Aorta (tissue), 5 donors: ENCODE data around the gene CERK. TPM values are rescaled to one million over a fixed set of nuclear protein-coding genes. Genes with fewer than 3 reads are reported as not detected.
A peak's percentile ranks its signal among the peaks of the same experiment; 100 is the strongest.

Experiments used
- ATAC-seq: fragments of 200-7000 bp; cut with Tn5 transposase; one replicate; pipeline ENCODE4 v1.9.1; 2022; ENCODE audit warnings: moderate library complexity; ENCODE audit not compliant: low FRiP score
- DNase-seq, 2 donors: peaks; one replicate each; pipeline ENCODE4 v3.0.0-alpha.2; 2020
- H3K27ac ChIP-seq, 2 donors: one replicate each; pipeline ENCODE4 v1.5.1; 2013; ENCODE audit warnings: low read length in 2 of 2, mild to moderate bottlenecking in 2 of 2, moderate library complexity in 2 of 2, control low read depth in 1 of 2, inconsistent platforms in 1 of 2, low read depth in 1 of 2
- H3K27me3 ChIP-seq, 2 donors: one replicate each; pipeline ENCODE4 v1.6.1; 2013; ENCODE audit warnings: control low read depth in 1 of 2, low read length in 1 of 2, mild to moderate bottlenecking in 1 of 2, moderate library complexity in 1 of 2; ENCODE audit not compliant: insufficient read depth in 2 of 2, control insufficient read depth in 1 of 2
- H3K36me3 ChIP-seq, 2 donors: one replicate each; pipeline ENCODE4 v1.6.1; 2013; ENCODE audit warnings: control low read depth in 1 of 2, low read length in 1 of 2, mild to moderate bottlenecking in 1 of 2; ENCODE audit not compliant: insufficient read depth in 2 of 2, control insufficient read depth in 1 of 2
- H3K4me1 ChIP-seq, 2 donors: one replicate each; pipeline ENCODE4 v1.6.1; 2013; ENCODE audit warnings: low read length in 2 of 2, control low read depth in 1 of 2, mild to moderate bottlenecking in 1 of 2, moderate library complexity in 1 of 2; ENCODE audit not compliant: insufficient read depth in 2 of 2, control insufficient read depth in 1 of 2
- H3K4me3 ChIP-seq, 2 donors: one replicate each; pipeline ENCODE4 v1.5.1; 2013; ENCODE audit warnings: low read length in 2 of 2, control low read depth in 1 of 2, mild to moderate bottlenecking in 1 of 2
- H3K9me3 ChIP-seq: one replicate; pipeline ENCODE4 v1.6.1; 2013; ENCODE audit warnings: mild to moderate bottlenecking, low read length; ENCODE audit not compliant: control insufficient read depth
- WGBS, 2 donors: extraction: QIAGEN DNeasy Blood & Tissue Kit; methylation state at CpG; one replicate each; pipeline ENCODE4 v1.1.7; 2013; 5-methylcytosine and 5-hydroxymethylcytosine counted together
- intact Hi-C, 2 donors: fragments of 100-400 bp; cut with DNase I; formaldehyde crosslinking; loops; one replicate each; pipeline versions ENCODE4 v1.14.2 to v1.15.0; 2022
- polyA plus RNA-seq, 2 donors: library from polyadenylated mRNA; stranded (reverse); fragments of 200-250 nt; gene quantifications; one replicate each; pipeline ENCODE4 v1.2.3, GENCODE V29; 2013
- total RNA-seq, 2 donors: library from RNA; stranded (reverse); fragmentation: NEBNext Ultra II Directional; extraction: Animal tissue kit (Norgen Biotek cat#: 25700); gene quantifications; one replicate each; pipeline ENCODE4 v1.2.1, GENCODE V29; 2021
- donor health status: healthy with polysubstance abuse.
- donor health status: Bipolar disorder and iron deficiency.
- donor health status: DM: no; HTN: no; CAD: no.
- donor health status: DM: no; HTN: no; CAD: no.
- donor health status: DM: yes; HTN: yes; CAD: no.

CERK gene
- total and polyA plus RNA-seq, 4 donors: 20.6 to 41.6 (median 35.9) TPM

DNA sequence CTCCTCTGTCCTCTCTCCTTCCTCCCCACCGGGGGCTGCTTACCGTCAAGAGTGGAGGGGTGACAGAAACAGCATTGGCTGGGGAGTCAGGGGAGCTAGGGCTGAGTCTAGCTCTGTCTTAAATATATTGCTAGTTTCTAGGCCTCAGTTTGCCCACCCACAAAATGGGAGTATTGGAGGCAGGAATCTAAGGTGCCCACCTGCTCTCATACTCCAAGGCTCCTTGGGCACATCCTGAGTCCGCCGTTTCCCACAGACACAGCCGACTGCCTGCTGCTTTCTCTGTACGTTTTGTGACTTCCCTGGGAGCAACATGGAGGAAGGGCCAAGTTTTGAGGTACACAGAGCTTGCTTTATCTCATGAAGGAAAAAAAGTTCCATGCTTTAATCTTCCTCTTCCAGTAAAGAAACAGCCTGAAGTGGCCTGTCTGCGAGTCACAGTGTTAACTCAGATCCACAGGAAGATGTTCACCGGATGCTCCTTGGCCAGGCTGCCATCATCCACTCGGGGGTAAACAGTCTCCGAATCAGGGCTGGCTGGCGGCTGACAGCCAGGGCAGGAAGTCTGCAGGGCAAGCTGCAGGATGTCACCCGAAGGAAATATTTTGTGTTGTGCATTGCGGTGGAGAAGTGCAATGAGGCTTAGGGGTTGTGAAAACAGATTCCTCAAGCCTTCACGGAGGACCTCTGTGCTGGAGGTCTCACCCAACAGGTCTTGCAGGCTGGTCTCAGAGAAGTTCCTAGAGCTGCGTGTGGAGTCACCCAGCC, 11.0 kb upstream of the CERK start:
- H3K27ac ChIP-seq: no peak overlapping the region
- no peak for ATAC-seq
- DNase-seq: peak in 1 of 2 donors; percentile 64
- no peaks in the 10 kb centered on the region for H3K36me3 ChIP-seq
- H3K4me3 ChIP-seq: no peak overlapping the region
- intact Hi-C loops: no loop called here
- no peaks in the 10 kb centered on the region for H3K9me3 ChIP-seq
- WGBS, 2 donors: 48 to 51% methylated on average over 14 to 15 of the region's 15 CpGs
- H3K27me3 ChIP-seq: no peaks in the 10 kb centered on the region
- peaks cover 0 to 3% of the 10 kb centered on the region in 2 donors for H3K4me1 ChIP-seq

DNA sequence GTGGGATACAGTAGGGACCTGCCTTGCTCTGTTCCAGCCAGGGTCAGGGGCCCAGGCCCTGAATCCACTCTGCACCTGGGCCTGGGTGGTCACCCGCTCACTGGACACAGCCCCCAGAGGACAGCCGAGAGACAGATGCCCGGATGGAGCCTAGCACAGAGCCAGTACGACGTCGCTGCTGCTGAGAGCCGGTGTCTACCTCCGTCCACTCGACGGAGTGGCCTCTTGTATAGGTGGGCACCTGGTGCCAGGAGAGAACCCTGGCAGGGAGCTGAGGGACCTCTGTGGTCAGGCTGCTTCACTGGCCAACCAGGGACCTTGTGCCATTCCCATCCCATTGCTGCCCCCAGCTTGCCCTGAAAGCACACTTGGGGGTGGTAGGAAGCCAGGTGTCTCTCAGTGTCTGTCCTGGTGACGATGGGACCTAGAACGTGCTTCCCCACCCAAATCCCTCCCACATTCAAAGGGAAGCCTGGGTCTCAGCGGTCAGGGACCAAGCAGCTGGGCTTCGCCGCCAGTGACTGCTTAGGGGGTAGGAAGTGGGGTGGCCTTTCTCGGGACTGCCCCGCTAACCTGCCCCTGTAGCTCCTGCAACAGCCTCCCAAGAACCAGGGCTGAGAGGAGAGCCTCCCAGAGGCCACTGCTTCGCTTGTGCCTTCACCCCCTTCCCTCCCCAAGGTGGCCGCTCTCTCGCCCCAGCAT, 10.3 kb upstream of the CERK start:
- no peak overlapping the region for H3K4me3 ChIP-seq
- DNase-seq (peak in 1 of 2 donors; percentile 39), ATAC-seq (no peak)
- H3K27ac ChIP-seq: no peak overlapping the region
- no peaks in the 10 kb centered on the region for H3K36me3 ChIP-seq
- H3K4me1 ChIP-seq: no peaks in the 10 kb centered on the region
- H3K9me3 ChIP-seq: no peaks in the 10 kb centered on the region
- intact Hi-C loops: no loop called here
- H3K27me3 ChIP-seq: no peaks in the 10 kb centered on the region
- 90 to 91% methylated on average over 20 of the region's 20 CpGs for WGBS, 2 donors

DNA sequence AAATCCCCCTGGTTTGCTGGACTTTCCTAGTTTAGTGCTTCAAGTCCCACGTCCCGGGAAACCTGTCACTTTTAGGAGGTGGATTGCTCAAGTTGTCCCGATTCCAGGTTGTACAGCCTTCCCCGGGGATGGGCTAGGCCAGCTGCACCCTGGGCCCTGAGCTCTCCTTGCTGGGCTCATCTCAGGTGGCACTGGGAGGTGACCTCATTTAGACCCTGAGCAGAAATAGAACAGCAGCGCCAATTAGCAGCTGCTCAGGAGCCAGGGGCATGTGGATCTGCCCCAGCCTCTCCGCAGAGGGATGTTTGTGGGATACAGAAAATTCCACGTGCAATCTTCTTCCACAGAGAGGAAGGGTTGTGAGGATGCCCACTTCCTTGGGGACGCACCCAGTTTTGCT, 9.6 kb upstream of the CERK start:
- H3K36me3 ChIP-seq: no peaks in the 10 kb centered on the region
- no peak overlapping the region for H3K4me3 ChIP-seq
- H3K27me3 ChIP-seq: no peaks in the 10 kb centered on the region
- intact Hi-C loops: no loop called here
- WGBS, 2 donors: 73% methylated on average over 8 of the region's 8 CpGs
- no peak overlapping the region for H3K27ac ChIP-seq
- H3K9me3 ChIP-seq: no peaks in the 10 kb centered on the region
- no peaks in the 10 kb centered on the region for H3K4me1 ChIP-seq
- DNase-seq (no peak), ATAC-seq (no peak)

DNA sequence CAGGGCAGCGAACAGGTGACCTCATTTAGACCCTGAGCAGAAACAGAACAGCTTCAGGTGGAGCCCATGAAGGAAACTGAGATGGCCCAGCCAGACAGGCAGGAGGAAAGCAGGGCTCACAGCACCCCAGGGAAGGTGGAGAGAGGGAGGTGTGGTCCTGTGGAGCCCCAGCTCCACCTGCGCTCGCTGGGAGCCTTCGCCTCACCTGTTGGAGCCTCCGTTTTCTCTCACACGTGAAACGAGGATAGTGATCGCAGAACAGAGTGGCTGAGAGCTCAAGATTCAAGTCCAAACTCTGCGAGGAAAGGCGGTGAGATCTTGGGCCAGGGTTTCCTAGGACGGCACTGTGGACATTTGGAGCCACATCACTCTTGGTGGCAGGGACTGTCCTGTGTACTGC, 8.6 kb upstream of the CERK start:
- no peak overlapping the region for H3K4me3 ChIP-seq
- H3K27ac ChIP-seq: no peak overlapping the region
- no peaks in the 10 kb centered on the region for H3K4me1 ChIP-seq
- intact Hi-C loops: no loop called here
- WGBS, 2 donors: 76 to 78% methylated on average over 11 of the region's 11 CpGs
- DNase-seq: peak in 1 of 2 donors; percentile 34
- H3K9me3 ChIP-seq: no peaks in the 10 kb centered on the region
- no peaks in the 10 kb centered on the region for H3K27me3 ChIP-seq
- H3K36me3 ChIP-seq: no peaks in the 10 kb centered on the region
- ATAC-seq: no peak

DNA sequence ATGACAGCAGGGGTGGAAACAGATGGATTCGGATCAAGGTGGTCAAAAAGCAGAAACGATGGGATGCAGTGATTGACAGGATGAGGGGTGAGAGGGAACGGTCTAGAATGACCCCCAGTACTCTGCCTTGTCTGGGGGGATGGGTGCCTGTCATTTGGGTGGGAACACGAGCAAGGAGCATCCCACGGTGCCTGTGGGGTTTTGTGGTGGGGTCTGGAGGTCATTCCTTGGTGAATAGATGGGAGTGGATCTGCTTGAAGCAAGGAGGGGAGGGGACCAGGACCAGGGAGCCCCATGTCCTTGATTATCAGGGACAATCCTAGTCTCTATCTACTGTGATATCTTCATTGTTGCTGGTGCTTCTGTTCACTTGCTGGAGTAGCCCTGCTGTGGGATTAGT, 8.1 kb upstream of the CERK start:
- 66 to 69% methylated on average over 5 of the region's 5 CpGs for WGBS, 2 donors
- Histone ChIP-seq H3K4me3 (no peak overlapping the region), H3K9me3 (no peaks in the 10 kb centered on the region), H3K27ac (no peak overlapping the region), H3K36me3 (no peaks in the 10 kb centered on the region), H3K4me1 (no peaks in the 10 kb centered on the region), H3K27me3 (no peaks in the 10 kb centered on the region)
- DNase-seq (no peak), ATAC-seq (no peak)
- intact Hi-C loops: no loop called here

DNA sequence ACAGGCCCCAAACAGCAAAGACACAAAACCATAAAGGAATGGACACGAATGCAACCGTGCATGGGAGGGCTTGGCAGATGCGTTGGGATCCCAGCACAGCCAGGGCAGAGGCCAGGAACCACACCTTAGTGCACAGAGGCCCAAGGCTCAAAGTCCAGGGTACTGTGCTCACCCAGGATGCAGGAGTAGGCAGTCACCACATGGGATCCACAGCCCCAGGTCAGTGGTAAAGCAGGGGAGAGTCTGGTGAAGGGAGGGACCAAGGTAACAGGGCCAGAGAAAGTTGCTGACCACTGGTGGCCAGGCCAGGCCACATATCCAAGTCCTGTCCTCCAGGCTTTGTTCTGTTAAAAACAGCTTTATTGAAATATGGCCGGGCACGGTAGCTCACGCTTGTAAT, 6.5 kb upstream of the CERK start:
- DNase-seq (peak in 1 of 2 donors; percentile 25), ATAC-seq (no peak)
- intact Hi-C loops: no loop called here
- no peaks in the 10 kb centered on the region for H3K9me3 ChIP-seq
- H3K27ac ChIP-seq: no peak overlapping the region
- H3K4me3 ChIP-seq: no peak overlapping the region
- 85 to 88% methylated on average over 6 of the region's 6 CpGs for WGBS, 2 donors
- H3K36me3 ChIP-seq: no peaks in the 10 kb centered on the region
- H3K27me3 ChIP-seq: no peaks in the 10 kb centered on the region
- no peaks in the 10 kb centered on the region for H3K4me1 ChIP-seq

DNA sequence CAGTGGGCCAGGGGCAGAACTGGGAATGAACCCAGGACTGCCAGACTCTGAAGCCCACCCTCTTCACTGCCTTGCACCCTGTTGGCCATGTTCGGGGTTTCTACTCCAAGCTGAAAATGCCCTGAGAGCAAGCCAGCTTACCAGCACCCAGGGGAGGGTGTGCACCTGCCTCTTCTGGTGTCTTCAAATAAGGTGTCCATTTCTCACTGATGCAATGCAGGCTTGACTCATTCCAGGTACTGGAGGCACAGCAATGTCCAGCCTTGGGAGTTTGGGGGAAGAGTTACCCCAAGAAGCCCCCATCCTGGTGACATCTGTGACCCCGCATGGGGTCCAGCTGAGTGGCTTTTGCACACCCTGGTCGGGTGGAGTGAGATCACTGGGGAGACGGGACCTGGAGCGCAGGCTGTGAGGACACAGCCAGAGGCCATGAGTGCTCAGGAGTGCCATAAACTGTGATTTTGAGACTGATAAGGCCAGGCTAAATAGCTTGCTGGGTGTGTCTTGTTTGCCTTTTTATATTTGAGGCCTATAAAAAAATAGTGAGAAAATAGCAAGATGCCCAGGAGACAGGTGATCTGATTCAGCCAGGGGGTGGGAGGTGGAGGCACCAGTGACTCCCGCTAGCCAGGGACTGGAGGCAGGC, 4.6 kb upstream of the CERK start:
- no peak for ATAC-seq
- H3K4me3 ChIP-seq: no peak overlapping the region
- intact Hi-C loops: no loop called here

DNA sequence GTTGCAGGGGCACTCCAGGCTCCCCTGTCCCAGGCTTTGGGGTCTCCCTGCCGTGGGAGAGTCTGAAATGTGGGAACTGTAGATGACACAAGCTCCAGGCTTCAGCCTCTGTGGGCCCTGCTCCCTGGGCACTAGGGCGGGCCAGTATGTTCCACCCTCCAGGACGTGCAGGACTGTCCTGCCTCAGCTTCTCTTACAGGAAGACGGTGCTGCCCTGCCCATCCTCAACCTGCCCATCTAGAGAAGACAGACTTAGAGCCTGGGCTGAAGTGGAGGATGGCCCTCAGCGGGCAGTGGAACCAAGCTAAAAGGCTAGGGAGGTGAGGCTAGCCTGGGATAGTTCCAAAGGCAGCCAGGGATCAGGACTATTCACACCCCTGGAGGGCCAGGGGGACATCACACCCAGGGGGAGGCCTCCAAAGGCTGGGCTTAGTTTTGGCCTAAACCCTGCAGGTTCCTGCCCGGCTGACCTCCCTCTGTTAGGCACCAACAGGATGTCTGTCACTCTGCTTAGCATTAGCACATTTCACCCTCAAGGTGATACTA, 4.0 kb upstream of the CERK start:
- Histone ChIP-seq H3K4me1 (no peaks in the 10 kb centered on the region), H3K4me3 (no peak overlapping the region), H3K9me3 (no peaks in the 10 kb centered on the region), H3K36me3 (no peaks in the 10 kb centered on the region), H3K27ac (no peak overlapping the region), H3K27me3 (no peaks in the 10 kb centered on the region)
- ATAC-seq: no peak
- peak in 1 of 2 donors; percentile 39 for DNase-seq
- WGBS, 2 donors: 75 to 81% methylated on average over 6 of the region's 6 CpGs
- intact Hi-C loops: no loop called here

More for the DNA sequence above, 4.6 kb upstream of the CERK start:
- Histone ChIP-seq H3K27ac (no peak overlapping the region), H3K36me3 (no peaks in the 10 kb centered on the region), H3K27me3 (no peaks in the 10 kb centered on the region), H3K4me1 (no peaks in the 10 kb centered on the region), H3K9me3 (no peaks in the 10 kb centered on the region)
- DNase-seq: no peak
- WGBS, 2 donors: 78 to 80% methylated on average over 6 of the region's 6 CpGs
